PC-9 (cell line): ENCODE results near the gene SDF2. TPM values are rescaled to one million over a fixed set of nuclear protein-coding genes. Genes with fewer than 3 reads are reported as not detected.

ENCODE experiments used
- BruUV-seq: library from RNA; stranded (reverse); fragments of 400-500 nt; replicated peaks from 2 replicates; lab custom pipeline; 2021; lab: Mats Ljungman, UMichigan
- CTCF ChIA-PET: fragments of 300-600 bp; sonication (Branson Sonifier 250); formaldehyde crosslinking; loops from one replicate; lab custom pipeline; 2022; ENCODE audit warnings: antibody characterized with exemption; lab: Charles Lee
- POLR2A ChIA-PET: fragments of 300-600 bp; sonication (Branson Sonifier 250); formaldehyde crosslinking; loops from one replicate; lab custom pipeline; 2022; ENCODE audit warnings: antibody characterized with exemption; ENCODE audit not compliant: unreplicated experiment; lab: Charles Lee
- DNase-seq, 2 experiments: peaks; one replicate each; pipeline versions ENCODE4 v3.0.0 to v3.0.0-alpha.2; 2015 to 2022; ENCODE audit warnings: mixed read lengths in 1 of 2
- H2AFZ ChIP-seq: fragments of 200-600 bp; sonication (generic); 2 replicates; pipeline ENCODE4 v1.8.1; 2017; ENCODE audit warnings: antibody characterized with exemption
- H3F3A ChIP-seq: fragments of 200-600 bp; sonication (generic); 2 replicates; pipeline ENCODE4 v1.8.1; 2017; ENCODE audit warnings: antibody characterized with exemption, mild to moderate bottlenecking, low read depth; ENCODE audit not compliant: insufficient read depth
- H3K27ac ChIP-seq: fragments of 200-600 bp; sonication (generic); 2 replicates; pipeline ENCODE4 v1.6.1; 2016; ENCODE audit warnings: mixed run types
- H3K27me3 ChIP-seq: fragments of 200-600 bp; sonication (generic); 2 replicates; pipeline ENCODE4 v1.6.1; 2016; ENCODE audit warnings: low read depth, mixed run types; ENCODE audit not compliant: insufficient read depth
- H3K36me3 ChIP-seq: fragments of 200-600 bp; sonication (generic); 2 replicates; pipeline ENCODE4 v1.6.1; 2016; ENCODE audit warnings: low read depth, mixed run types
- H3K4me1 ChIP-seq: fragments of 200-600 bp; sonication (generic); replicated peaks from 2 replicates; pipeline ENCODE4 v1.6.1; 2016; ENCODE audit warnings: mixed run types; ENCODE audit not compliant: insufficient read depth
- H3K4me2 ChIP-seq: fragments of 200-600 bp; sonication (generic); 2 replicates; pipeline ENCODE4 v1.6.1; 2017; ENCODE audit warnings: mixed run types
- H3K4me3 ChIP-seq: fragments of 200-600 bp; sonication (generic); 2 replicates; pipeline ENCODE4 v1.6.1; 2016; ENCODE audit warnings: mixed run types
- H3K79me2 ChIP-seq: fragments of 200-600 bp; sonication (generic); 2 replicates; pipeline ENCODE4 v1.6.1; 2017; ENCODE audit warnings: low read depth, mixed run types
- H3K9me2 ChIP-seq: fragments of 200-600 bp; sonication (generic); 2 replicates; pipeline ENCODE4 v1.8.1; 2017; ENCODE audit warnings: mild to moderate bottlenecking; ENCODE audit not compliant: insufficient read depth
- H3K9me3 ChIP-seq: fragments of 200-600 bp; sonication (generic); 2 replicates; pipeline ENCODE4 v1.8.1; 2016; ENCODE audit warnings: low read depth; ENCODE audit not compliant: insufficient read depth
- H4K20me1 ChIP-seq: fragments of 200-600 bp; sonication (generic); 2 replicates; pipeline ENCODE4 v1.8.1; 2017; ENCODE audit not compliant: insufficient read depth
- CTCF ChIP-seq: fragments of 200-600 bp; sonication (generic); conservative IDR thresholded peaks from 2 replicates; pipeline ENCODE4 v1.6.1; 2017; ENCODE audit warnings: mixed run types, antibody characterized with exemption, mild to moderate bottlenecking, moderate library complexity
- EZH2 ChIP-seq: fragments of 200-600 bp; sonication (generic); IDR thresholded peaks from 2 replicates; pipeline ENCODE4 v1.8.0; 2017; ENCODE audit warnings: antibody characterized with exemption, low read depth
- intact Hi-C: fragments of 100-400 bp; cut with micrococcal nuclease; formaldehyde crosslinking; loops from one replicate; pipeline ENCODE4 v1.10.0; 2022; ENCODE audit not compliant: unreplicated experiment
- total RNA-seq: library from RNA; stranded (reverse); gene quantifications from 2 replicates; pipeline ENCODE4 v1.2.3, GENCODE V29; 2021

The SDF2 gene
- total RNA-seq, 1 experiment from 2014 or later = 43.7 TPM

- Histone ChIP-seq H3K79me2 (no peaks in the 10 kb centered on the region), H3F3A (no peaks in the 10 kb centered on the region; the same call in 1 of the 2 replicates), H3K27me3 (no peaks in the 10 kb centered on the region), H3K4me3 (no peak overlapping the region), H3K36me3 (peaks cover 52% of the 10 kb centered on the region), H3K9me3 (no peaks in the 10 kb centered on the region), H3K27ac (no peak overlapping the region), H2AFZ (no peak overlapping the region), H3K9me2 (no peaks in the 10 kb centered on the region), H3K4me2 (no peak overlapping the region), H4K20me1 (no peaks in the 10 kb centered on the region; the same call in 1 of the 2 replicates), H3K4me1 (no peaks in the 10 kb centered on the region)
- no TSS peak for BruUV-seq
- ChIA-PET CTCF (interaction anchor here (0.6 kb wide), 1 partner anchor 41 kb away, joined by 3 read pairs; the partner anchor contains the start of gene TLCD1), POLR2A (no interaction called here)
- DNase-seq = no peak
- intact Hi-C loops = no loop called here
- TF ChIP-seq EZH2 = no peak
Observed at GRCh38 chr17:28685366-28685765, 23.7 kb upstream of the SDF2 start.

GRCh38 chr17:28684963-28685362, 23.3 kb upstream of the SDF2 start:
- ChIA-PET POLR2A (no interaction called here), CTCF (no interaction called here)
- Histone ChIP-seq H3K36me3 (peaks cover 48% of the 10 kb centered on the region), H3K4me2 (no peak overlapping the region), H3K27ac (no peak overlapping the region), H3K9me2 (no peaks in the 10 kb centered on the region), H3K79me2 (no peaks in the 10 kb centered on the region), H3K4me3 (no peak overlapping the region), H3K9me3 (no peaks in the 10 kb centered on the region), H4K20me1 (no peaks in the 10 kb centered on the region; the same call in 1 of the 2 replicates), H3K27me3 (no peaks in the 10 kb centered on the region), H3K4me1 (no peaks in the 10 kb centered on the region), H2AFZ (no peak overlapping the region), H3F3A (no peaks in the 10 kb centered on the region; the same call in 1 of the 2 replicates)
- no TSS peak for BruUV-seq
- DNase-seq = no peak
- TF ChIP-seq EZH2 (no peak), CTCF (no peak)
- intact Hi-C loops = no loop called here

- intact Hi-C loops = no loop called here
- Histone ChIP-seq H3K27me3 (no peaks in the 10 kb centered on the region), H3K9me3 (no peaks in the 10 kb centered on the region), H3F3A (no peaks in the 10 kb centered on the region; the same call in 1 of the 2 replicates), H2AFZ (no peak overlapping the region), H3K4me2 (no peak overlapping the region), H3K9me2 (no peaks in the 10 kb centered on the region), H3K27ac (no peak overlapping the region), H3K4me3 (no peak overlapping the region), H3K79me2 (no peaks in the 10 kb centered on the region), H3K4me1 (no peaks in the 10 kb centered on the region), H4K20me1 (no peaks in the 10 kb centered on the region; the same call in 1 of the 2 replicates), H3K36me3 (peaks cover 37% of the 10 kb centered on the region)
- ChIA-PET CTCF (no interaction called here), POLR2A (no interaction called here)
- no TSS peak for BruUV-seq
- DNase-seq = no peak
- no peak for TF ChIP-seq EZH2
- TF ChIP-seq CTCF = no peak
Observed at GRCh38 chr17:28682655-28683054, 20.9 kb upstream of the SDF2 start.

- no peak overlapping the region for H3K27ac ChIP-seq
- ChIA-PET CTCF (interaction anchor here (1.6 kb wide), 1 partner anchor 30 kb away, joined by 14 read pairs; the partner anchor contains the start of gene BLTP2), POLR2A (no interaction called here)
- intact Hi-C loops = no loop called here
- no peaks in the 10 kb centered on the region for H4K20me1 ChIP-seq
- H3K27me3 ChIP-seq = no peaks in the 10 kb centered on the region
- TF ChIP-seq EZH2 = no peak
- peak; percentile 72 for TF ChIP-seq CTCF
- H3K9me2 ChIP-seq = no peaks in the 10 kb centered on the region
- no peaks in the 10 kb centered on the region for H3K4me1 ChIP-seq
- H3K79me2 ChIP-seq = no peaks in the 10 kb centered on the region
- H3K36me3 ChIP-seq = peaks cover 57% of the 10 kb centered on the region
- no peak overlapping the region for H3K4me2 ChIP-seq
- H3F3A ChIP-seq = no peaks in the 10 kb centered on the region
- H3K4me3 ChIP-seq = no peak overlapping the region
- no TSS peak for BruUV-seq
- DNase-seq = peak in 1 of 2 experiments; percentile 17
- no peaks in the 10 kb centered on the region for H3K9me3 ChIP-seq
- H2AFZ ChIP-seq = no peak overlapping the region
Observed at GRCh38 chr17:28675980-28676379, 14.3 kb upstream of the SDF2 start.
